Upper lobe of left lung (tissue), 4 donors: ENCODE data around the gene CD82.

Source experiments
- EP300 ChIP-seq, 4 donors: sonication (generic); formaldehyde crosslinking; IDR thresholded peaks; one replicate each; pipeline ENCODE4 v1.5.1; 2017; ENCODE audit warnings: antibody characterized with exemption in 4 of 4, control low read depth in 2 of 4
- POLR2A ChIP-seq, 4 donors: fragments of 450-650 bp; IDR thresholded peaks; one replicate each; pipeline ENCODE4 v1.5.1; 2016 to 2017; ENCODE audit warnings: antibody characterized with exemption in 4 of 4, mild to moderate bottlenecking in 2 of 4
- POLR2AphosphoS5 ChIP-seq, 2 donors: sonication (generic); formaldehyde crosslinking; IDR thresholded peaks; one replicate each; pipeline ENCODE4 v1.5.1; 2017; ENCODE audit warnings: antibody characterized with exemption in 2 of 2
- TF ChIP-seq, protein P1 (sequence below), 6 experiments: fragments of 450-650 bp in 4 of 6; fragments of 200-600 bp in 2 of 6; sonication (generic) in 2 of 6; IDR thresholded peaks; one replicate each; pipeline ENCODE4 v1.5.1; 2016 to 2019; ENCODE audit warnings: antibody characterized with exemption in 6 of 6

DNA sequence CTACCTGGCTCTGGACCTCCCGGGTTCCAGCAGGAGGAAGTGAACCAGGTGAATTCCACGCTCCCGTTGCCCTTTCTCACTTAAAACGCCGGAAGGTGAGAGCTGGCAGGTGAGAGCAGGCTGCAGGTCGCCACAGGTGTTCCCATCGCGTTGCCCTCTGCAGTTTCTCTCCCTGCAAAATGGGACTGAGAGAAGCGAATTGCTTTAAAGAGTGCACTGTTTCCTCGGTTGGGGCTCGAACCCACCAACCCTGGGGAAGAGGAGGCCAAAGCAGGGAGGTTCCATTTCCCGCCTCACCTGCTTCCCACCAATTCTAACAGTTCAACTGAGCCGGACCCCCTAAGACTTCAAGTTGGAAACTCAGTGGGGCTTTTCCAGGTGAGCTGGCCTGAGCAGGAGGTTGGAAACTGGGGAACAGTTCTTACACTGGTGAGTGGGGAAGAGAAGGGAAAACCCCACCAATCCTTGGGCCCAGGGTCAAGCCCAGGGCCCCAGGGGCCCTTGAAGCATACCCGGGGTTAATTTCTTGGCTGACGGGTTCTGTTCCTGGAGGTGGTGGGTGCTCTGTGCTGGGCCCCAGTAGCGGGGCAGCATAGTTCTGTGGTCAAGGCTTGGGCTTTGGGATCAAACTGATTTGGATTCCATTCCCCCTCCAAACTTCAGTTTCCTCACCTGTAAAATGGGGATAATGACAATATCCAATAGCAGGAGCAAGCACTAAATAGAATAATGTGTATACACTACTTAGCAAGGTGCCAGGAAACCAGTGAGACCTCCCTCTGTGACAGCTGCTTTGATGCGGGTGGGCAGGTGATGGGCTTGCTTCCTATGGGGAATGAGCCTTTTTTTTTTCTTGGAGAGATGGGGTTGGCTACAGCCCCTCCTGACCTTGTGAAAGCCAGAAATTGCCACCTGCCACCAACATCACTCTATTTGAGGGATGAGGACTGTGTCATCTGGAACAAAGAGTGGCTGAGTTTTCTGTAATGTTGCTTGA lies 788 bp downstream of the CD82 start:
- TF ChIP-seq EP300 (IDR thresholded peaks at IDR 0.05): no peak
- TF ChIP-seq, protein P1, sequence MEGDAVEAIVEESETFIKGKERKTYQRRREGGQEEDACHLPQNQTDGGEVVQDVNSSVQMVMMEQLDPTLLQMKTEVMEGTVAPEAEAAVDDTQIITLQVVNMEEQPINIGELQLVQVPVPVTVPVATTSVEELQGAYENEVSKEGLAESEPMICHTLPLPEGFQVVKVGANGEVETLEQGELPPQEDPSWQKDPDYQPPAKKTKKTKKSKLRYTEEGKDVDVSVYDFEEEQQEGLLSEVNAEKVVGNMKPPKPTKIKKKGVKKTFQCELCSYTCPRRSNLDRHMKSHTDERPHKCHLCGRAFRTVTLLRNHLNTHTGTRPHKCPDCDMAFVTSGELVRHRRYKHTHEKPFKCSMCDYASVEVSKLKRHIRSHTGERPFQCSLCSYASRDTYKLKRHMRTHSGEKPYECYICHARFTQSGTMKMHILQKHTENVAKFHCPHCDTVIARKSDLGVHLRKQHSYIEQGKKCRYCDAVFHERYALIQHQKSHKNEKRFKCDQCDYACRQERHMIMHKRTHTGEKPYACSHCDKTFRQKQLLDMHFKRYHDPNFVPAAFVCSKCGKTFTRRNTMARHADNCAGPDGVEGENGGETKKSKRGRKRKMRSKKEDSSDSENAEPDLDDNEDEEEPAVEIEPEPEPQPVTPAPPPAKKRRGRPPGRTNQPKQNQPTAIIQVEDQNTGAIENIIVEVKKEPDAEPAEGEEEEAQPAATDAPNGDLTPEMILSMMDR (IDR thresholded peaks at IDR 0.05): no peak
- no peak for TF ChIP-seq POLR2AphosphoS5 (IDR thresholded peaks at IDR 0.05)
- TF ChIP-seq POLR2A (IDR thresholded peaks at IDR 0.05): no peak
